Thyroid gland (tissue), 4 donors: Measurements from ENCODE around the gene P2RX2. TPM values are rescaled to one million over a fixed set of nuclear protein-coding genes. Genes with fewer than 3 reads are reported as not detected.

Source experiments
- DNase-seq, 2 donors: peaks; one replicate each; pipeline ENCODE4 v3.0.0-alpha.2; 2019
- H3K27ac ChIP-seq, 3 donors: fragments of 200-600 bp; sonication (generic); 1 replicate in 2 of 3; 2 replicates in 1 of 3; pipeline ENCODE4 v1.5.1; 2016 to 2019; ENCODE audit warnings: mild to moderate bottlenecking in 1 of 3, moderate library complexity in 1 of 3
- H3K27me3 ChIP-seq: fragments of 200-600 bp; sonication (generic); one replicate; pipeline ENCODE4 v1.5.1; 2019
- H3K36me3 ChIP-seq, 2 donors: fragments of 200-600 bp; sonication (generic); one replicate each; pipeline ENCODE4 v1.5.1; 2016 to 2019
- H3K4me1 ChIP-seq, 2 donors: fragments of 200-600 bp; sonication (generic); one replicate each; pipeline ENCODE4 v1.5.1; 2017 to 2019
- H3K4me3 ChIP-seq, 3 donors: fragments of 200-600 bp; sonication (generic); replicated peaks in 1 of 3; 1 replicate in 2 of 3; 2 replicates in 1 of 3; pipeline ENCODE4 v1.5.1; 2016; ENCODE audit warnings: mild to moderate bottlenecking in 1 of 3
- H3K9me3 ChIP-seq: fragments of 200-600 bp; sonication (generic); one replicate; pipeline ENCODE4 v1.5.1; 2017
- CTCF ChIP-seq, 6 experiments: fragments of 200-600 bp in 3 of 6; fragments of 450-650 bp in 3 of 6; sonication (generic) in 3 of 6; IDR thresholded peaks; one replicate each; pipeline ENCODE4 v1.5.1; 2016 to 2019; ENCODE audit warnings: antibody characterized with exemption in 6 of 6, mild to moderate bottlenecking in 2 of 6, inconsistent platforms in 1 of 6, moderate library complexity in 1 of 6
- POLR2A ChIP-seq, 2 donors: fragments of 450-650 bp; IDR thresholded peaks; one replicate each; pipeline ENCODE4 v1.6.1; 2017; ENCODE audit warnings: antibody characterized with exemption in 2 of 2, mild to moderate bottlenecking in 2 of 2, moderate library complexity in 1 of 2
- WGBS, 2 donors: methylation state at CpG; one replicate each; pipeline ENCODE4 v1.1.5; 2017; 5-methylcytosine and 5-hydroxymethylcytosine counted together
- intact Hi-C: fragments of 100-400 bp; cut with DNase I; formaldehyde crosslinking; loops from one replicate; pipeline ENCODE4 v1.15.1; 2023
- total RNA-seq, 4 donors: library from RNA; depleted of rRNA; stranded (reverse); fragments of >200 nt; gene quantifications; one replicate each; pipeline ENCODE4 v1.2.3, GENCODE V29; 2016

The P2RX2 gene
- total RNA-seq, 4 donors from 2014 or later = 0.45 TPM; not detected in 3

GRCh38 chr12:132624186-132624855, 5.7 kb downstream of the P2RX2 start:
- TF ChIP-seq CTCF (IDR thresholded peaks at IDR 0.05) (no peak), POLR2A (IDR thresholded peaks at IDR 0.05) (no peak)
- 95 to 97% methylated on average over 16 to 18 of the region's 22 CpGs for WGBS, 2 donors
- H3K9me3 ChIP-seq = no peaks in the 10 kb centered on the region
- H3K4me1 ChIP-seq = no peaks in the 10 kb centered on the region
- no peak for DNase-seq
- no peak overlapping the region for H3K4me3 ChIP-seq
- H3K27me3 ChIP-seq = peaks cover 6% of the 10 kb centered on the region
- intact Hi-C loops = no loop called here
- no peak overlapping the region for H3K27ac ChIP-seq
- peaks cover 0 to 4% of the 10 kb centered on the region in 2 donors for H3K36me3 ChIP-seq

GRCh38 chr12:132624910-132625630, 6.5 kb downstream of the P2RX2 start:
- no peaks in the 10 kb centered on the region for H3K27me3 ChIP-seq
- TF ChIP-seq POLR2A (IDR thresholded peaks at IDR 0.05) (no peak), CTCF (IDR thresholded peaks at IDR 0.05) (no peak)
- no peaks in the 10 kb centered on the region for H3K9me3 ChIP-seq
- H3K4me3 ChIP-seq = no peak overlapping the region
- no peaks in the 10 kb centered on the region for H3K4me1 ChIP-seq
- H3K27ac ChIP-seq = no peak overlapping the region
- 93 to 94% methylated on average over 21 to 29 of the region's 32 CpGs for WGBS, 2 donors
- H3K36me3 ChIP-seq = peaks cover 0 to 4% of the 10 kb centered on the region in 2 donors
- intact Hi-C loops = no loop called here
- no peak for DNase-seq

DNA sequence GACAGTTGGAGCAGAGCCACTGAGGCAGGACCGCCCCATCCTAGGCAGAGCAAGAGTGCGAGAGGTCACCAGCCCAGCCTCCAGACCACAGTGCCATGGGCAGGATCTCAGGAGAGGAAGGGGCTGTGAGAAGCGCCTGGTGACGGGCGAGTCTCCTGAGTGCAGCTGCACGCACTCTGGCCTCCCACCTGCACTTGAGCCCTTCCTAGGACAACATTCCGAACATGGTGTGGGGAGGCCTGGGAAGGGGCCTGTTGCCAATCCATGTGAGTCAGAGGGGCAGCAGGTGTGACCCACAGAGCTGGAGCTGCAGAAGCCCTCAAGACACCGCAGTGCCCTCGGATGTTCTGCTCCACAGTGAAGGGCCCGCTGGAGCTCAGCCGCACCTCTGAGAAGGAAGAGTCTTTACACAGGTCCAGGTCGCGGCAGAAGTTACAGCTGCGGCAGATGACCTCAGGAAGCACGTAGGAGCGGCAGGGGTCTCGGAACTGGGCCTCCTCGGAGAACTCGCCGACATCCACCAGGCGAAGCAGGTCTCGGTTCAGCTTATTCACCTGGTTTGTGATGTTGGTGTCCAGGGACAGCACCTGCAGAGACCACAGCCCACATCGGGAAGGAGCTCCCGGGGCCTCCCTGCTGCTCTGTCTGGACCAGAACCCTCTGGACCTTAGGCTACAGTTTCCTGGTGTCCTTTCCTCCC, 7.3 kb downstream of the P2RX2 start:
- no peak overlapping the region for H3K4me3 ChIP-seq
- TF ChIP-seq POLR2A (IDR thresholded peaks at IDR 0.05) (no peak), CTCF (IDR thresholded peaks at IDR 0.05) (no peak)
- DNase-seq = no peak
- no peak overlapping the region for H3K27ac ChIP-seq
- no peaks in the 10 kb centered on the region for H3K4me1 ChIP-seq
- H3K36me3 ChIP-seq = peaks cover 0 to 10% of the 10 kb centered on the region in 2 donors
- intact Hi-C loops = no loop called here
- WGBS, 2 donors = 97 to 98% methylated on average over 24 of the region's 24 CpGs
- H3K9me3 ChIP-seq = no peaks in the 10 kb centered on the region
- no peaks in the 10 kb centered on the region for H3K27me3 ChIP-seq

DNA sequence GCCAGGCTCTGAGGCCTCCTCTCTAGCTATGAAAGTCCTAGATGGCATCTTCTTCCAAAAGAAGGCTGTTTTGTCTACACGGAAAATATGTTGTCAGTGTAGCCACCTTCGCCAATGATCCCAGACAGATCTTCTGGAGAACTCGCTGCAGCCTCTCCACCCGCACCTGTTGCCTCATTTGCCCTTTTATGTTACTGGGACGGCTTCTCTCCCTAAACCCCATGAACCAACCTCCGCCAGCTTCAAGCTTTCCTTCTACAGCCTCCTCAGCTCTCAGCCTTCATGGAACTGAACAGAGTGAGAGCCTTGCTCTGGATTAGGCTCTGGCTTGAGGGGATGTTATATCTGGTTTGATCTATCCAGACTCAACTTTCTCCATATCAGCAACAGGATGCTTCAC, 10.8 kb downstream of the P2RX2 start:
- DNase-seq = no peak
- no peaks in the 10 kb centered on the region for H3K4me1 ChIP-seq
- intact Hi-C loops = no loop called here
- no peak overlapping the region for H3K27ac ChIP-seq
- WGBS, 2 donors = 97 to 99% methylated on average over 6 of the region's 6 CpGs
- peaks cover 0 to 26% of the 10 kb centered on the region in 2 donors for H3K36me3 ChIP-seq
- H3K9me3 ChIP-seq = no peaks in the 10 kb centered on the region
- H3K27me3 ChIP-seq = no peaks in the 10 kb centered on the region
- TF ChIP-seq POLR2A (IDR thresholded peaks at IDR 0.05) (no peak), CTCF (IDR thresholded peaks at IDR 0.05) (no peak)
- no peak overlapping the region for H3K4me3 ChIP-seq
